Renal cortical epithelial cell (primary cell): ENCODE measurements around the gene IQCH. TPM values are rescaled to one million over a fixed set of nuclear protein-coding genes. Genes with fewer than 3 reads are reported as not detected.

Experiments used
- DNase-seq: peaks from one replicate; pipeline ENCODE4 v3.0.0-alpha.2; 2011; ENCODE audit warnings: low read depth
- total RNA-seq: library from RNA; depleted of rRNA; stranded (reverse); fragments of >200 nt; gene quantifications from 2 replicates; pipeline ENCODE4 v1.2.3, GENCODE V29; 2014

Gene IQCH
- total RNA-seq, 1 donor from 2014 or later, result 14.0 TPM

- DNase-seq, result no peak
These were observed 140.5 kb downstream of the IQCH start for GRCh38 chr15:67394873-67395639.

- DNase-seq, result no peak
These were observed 141.5 kb downstream of the IQCH start for GRCh38 chr15:67396114-67396513.

- DNase-seq, result no peak
These were observed 142.6 kb downstream of the IQCH start for GRCh38 chr15:67397139-67397538.

- no peak for DNase-seq
These were observed 145.3 kb downstream of the IQCH start for GRCh38 chr15:67399925-67400324.

- no peak for DNase-seq
These were observed 146.3 kb downstream of the IQCH start for GRCh38 chr15:67400890-67401289.

- no peak for DNase-seq
These were observed 146.8 kb downstream of the IQCH start for GRCh38 chr15:67401336-67401735.

GRCh38 chr15:67403428-67404154, 149.0 kb downstream of the IQCH start:
- no peak for DNase-seq

GRCh38 chr15:67405208-67406191, 150.9 kb downstream of the IQCH start:
- DNase-seq, result peak; percentile 88

GRCh38 chr15:67406257-67406861, 151.8 kb downstream of the IQCH start:
- DNase-seq, result no peak

GRCh38 chr15:67407786-67408185, 153.2 kb downstream of the IQCH start:
- DNase-seq, result peak; percentile 62

GRCh38 chr15:67409175-67409574, 154.6 kb downstream of the IQCH start:
- DNase-seq, result no peak

GRCh38 chr15:67411486-67411885, 156.9 kb downstream of the IQCH start:
- peak; percentile 51 for DNase-seq

- peak; percentile 88 for DNase-seq
These were observed 159.3 kb downstream of the IQCH start for GRCh38 chr15:67413770-67414390.

- DNase-seq, result peak; percentile 52
These were observed 160.6 kb downstream of the IQCH start for GRCh38 chr15:67415181-67415580.

GRCh38 chr15:67416891-67417290, 162.3 kb downstream of the IQCH start:
- no peak for DNase-seq

GRCh38 chr15:67419705-67420104, 165.1 kb downstream of the IQCH start:
- no peak for DNase-seq

- no peak for DNase-seq
These were observed 165.6 kb downstream of the IQCH start for GRCh38 chr15:67420137-67420536.

- DNase-seq, result no peak
These were observed 166.5 kb downstream of the IQCH start for GRCh38 chr15:67421105-67421504.

- DNase-seq, result no peak
These were observed 167.7 kb downstream of the IQCH start for GRCh38 chr15:67422296-67422695.

- DNase-seq, result peak; percentile 47
These were observed 179.0 kb downstream of the IQCH start for GRCh38 chr15:67433495-67434099.
